GM13976 (cell line): ENCODE measurements around the gene PLD4.

Experiments used
- DNase-seq: peaks from one replicate; pipeline ENCODE4 v3.0.0; 2012; ENCODE audit warnings: low spot score
- in situ Hi-C: fragments of 300-500 bp; cut with MboI; formaldehyde crosslinking; loops from one replicate; pipeline ENCODE4 v1.12.0; 2022; ENCODE audit warnings: low sequenced_read_pairs, mixed read lengths, inconsistent platforms; ENCODE audit not compliant: unreplicated experiment
- TF ChIP-seq, protein P1 (sequence below): IDR thresholded peaks from 2 replicates; pipeline ENCODE4 v1.5.1; 2012; ENCODE audit warnings: borderline replicate concordance, mild to moderate bottlenecking; ENCODE audit not compliant: insufficient read depth; ENCODE audit errors: extremely low read depth, missing control alignments, control extremely low read depth

Gene PLD4

DNA sequence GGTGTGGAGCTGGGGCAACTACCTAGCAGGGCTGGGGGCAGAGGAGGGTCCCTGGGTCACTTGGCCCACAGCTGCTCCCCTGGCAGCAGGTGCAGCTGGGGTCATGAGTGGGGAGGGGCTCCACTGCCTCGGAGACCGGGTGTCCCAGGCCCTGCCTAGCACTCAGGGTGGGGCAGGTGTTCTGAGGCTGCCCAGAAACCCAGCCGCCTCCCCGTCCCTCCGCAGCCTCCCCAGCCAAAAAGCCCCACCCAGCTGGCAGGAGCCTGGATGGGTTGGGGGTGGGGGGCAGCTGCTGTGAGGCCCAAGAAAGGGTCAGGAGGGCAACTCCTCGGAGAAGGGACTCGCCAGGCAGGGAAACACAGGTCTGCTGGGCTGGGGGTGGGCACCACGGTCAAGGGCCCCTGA lies 42.3 kb downstream of the PLD4 start:
- TF ChIP-seq, protein P1, sequence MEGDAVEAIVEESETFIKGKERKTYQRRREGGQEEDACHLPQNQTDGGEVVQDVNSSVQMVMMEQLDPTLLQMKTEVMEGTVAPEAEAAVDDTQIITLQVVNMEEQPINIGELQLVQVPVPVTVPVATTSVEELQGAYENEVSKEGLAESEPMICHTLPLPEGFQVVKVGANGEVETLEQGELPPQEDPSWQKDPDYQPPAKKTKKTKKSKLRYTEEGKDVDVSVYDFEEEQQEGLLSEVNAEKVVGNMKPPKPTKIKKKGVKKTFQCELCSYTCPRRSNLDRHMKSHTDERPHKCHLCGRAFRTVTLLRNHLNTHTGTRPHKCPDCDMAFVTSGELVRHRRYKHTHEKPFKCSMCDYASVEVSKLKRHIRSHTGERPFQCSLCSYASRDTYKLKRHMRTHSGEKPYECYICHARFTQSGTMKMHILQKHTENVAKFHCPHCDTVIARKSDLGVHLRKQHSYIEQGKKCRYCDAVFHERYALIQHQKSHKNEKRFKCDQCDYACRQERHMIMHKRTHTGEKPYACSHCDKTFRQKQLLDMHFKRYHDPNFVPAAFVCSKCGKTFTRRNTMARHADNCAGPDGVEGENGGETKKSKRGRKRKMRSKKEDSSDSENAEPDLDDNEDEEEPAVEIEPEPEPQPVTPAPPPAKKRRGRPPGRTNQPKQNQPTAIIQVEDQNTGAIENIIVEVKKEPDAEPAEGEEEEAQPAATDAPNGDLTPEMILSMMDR, result no peak
- no peak for DNase-seq
- in situ Hi-C loops, result no loop called here

DNA sequence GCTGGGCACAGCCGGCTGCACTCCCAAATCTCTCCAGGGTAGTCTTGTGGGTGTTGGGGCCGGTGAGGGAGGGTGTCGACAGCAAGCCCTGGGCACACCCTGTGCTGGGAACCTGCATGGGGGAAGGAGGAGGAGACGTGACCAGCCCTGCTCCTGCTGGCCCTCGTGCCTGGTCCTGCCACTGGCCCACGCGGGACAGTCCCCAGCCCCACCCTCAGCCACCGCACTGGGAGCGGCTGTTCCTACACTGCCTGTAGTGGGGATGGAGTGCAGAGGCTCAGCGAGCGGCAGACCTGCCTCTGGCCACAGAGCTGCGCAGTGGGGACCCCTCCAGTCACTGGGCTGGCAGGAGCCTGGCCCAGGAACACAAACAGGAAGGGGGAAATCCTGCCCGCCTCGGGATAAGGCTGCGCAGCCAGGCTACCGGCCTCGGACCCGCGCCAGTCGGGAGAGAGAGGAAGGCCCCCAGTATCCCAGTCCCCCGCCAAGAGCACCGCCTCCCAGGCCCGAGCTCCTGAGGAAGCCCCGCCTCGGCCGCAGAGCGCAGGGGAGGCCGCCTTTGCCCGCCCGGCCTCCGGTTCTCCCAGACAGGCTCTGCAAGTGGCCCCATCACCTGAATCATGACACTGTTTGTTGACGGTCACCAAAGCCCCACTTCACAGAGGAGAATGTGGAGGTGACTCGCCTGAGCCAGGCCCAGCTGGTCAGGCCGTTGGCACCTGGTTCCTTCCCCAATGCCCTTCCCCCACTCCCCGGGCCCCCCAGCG lies 42.9 kb downstream of the PLD4 start:
- TF ChIP-seq, protein P1, result no peak
- in situ Hi-C loops, result no loop called here
- no peak for DNase-seq

DNA sequence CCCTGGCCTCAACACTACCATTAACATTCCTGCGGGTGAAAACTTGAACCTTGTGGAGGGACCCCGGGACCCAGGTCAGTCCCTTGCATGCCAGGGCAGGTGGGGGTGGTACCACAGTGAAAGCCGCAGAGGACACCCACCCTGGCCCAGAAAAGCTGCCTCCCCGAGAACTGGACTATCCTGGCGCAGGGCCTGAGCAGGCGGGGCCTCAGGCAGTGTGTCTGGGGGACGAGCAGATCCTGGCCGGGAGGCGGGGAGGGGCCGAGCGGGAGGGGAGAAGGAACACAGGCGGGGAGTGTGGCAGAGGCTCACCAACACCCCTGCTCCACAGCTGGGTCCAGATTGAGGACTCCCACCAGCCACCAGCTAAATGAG lies 43.5 kb downstream of the PLD4 start:
- no peak for DNase-seq
- TF ChIP-seq, protein P1, result no peak
- in situ Hi-C loops, result no loop called here

DNA sequence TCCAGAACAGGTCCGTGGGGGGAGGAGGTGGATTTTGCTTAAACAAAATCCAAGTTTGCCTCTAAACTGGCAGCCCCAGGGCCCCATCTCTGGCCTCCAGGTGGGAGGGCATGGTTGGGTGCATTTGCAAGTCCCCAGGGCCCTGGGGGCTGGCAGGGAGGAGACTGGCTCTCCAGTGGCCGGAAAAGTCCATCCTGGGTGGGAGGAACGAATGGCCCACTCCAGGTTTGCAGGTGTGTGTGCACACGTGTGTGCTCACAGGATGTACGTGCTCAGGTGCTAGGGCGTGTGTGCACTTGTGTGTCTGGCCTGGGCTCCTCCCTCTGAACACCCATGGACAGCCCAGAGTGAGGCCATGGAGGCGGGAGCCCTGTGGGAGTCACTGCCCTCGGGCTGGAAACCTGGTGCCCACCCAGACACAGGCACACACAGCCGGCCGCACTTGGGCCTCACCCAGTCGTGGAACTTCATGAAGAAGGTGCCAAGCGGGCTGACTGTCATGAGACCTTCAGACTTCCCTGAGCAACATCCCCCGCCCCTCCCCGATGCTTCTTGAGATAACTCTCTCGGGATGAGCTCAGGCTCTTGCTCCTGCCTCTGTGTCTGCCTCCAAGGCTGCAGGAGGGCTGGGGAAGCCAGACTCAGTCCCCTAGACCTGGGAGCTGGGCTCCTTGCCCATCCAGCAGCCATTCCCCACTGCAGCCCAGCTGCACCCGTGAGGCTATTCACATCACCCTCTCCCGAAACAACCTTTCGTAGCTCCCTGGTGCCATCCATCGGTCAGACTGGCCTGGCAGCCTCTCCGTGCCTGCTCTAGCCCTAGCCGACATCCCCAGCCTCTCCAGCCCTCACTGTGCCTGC lies 44.1 kb downstream of the PLD4 start:
- TF ChIP-seq, protein P1, result no peak
- in situ Hi-C loops, result no loop called here
- DNase-seq, result no peak

DNA sequence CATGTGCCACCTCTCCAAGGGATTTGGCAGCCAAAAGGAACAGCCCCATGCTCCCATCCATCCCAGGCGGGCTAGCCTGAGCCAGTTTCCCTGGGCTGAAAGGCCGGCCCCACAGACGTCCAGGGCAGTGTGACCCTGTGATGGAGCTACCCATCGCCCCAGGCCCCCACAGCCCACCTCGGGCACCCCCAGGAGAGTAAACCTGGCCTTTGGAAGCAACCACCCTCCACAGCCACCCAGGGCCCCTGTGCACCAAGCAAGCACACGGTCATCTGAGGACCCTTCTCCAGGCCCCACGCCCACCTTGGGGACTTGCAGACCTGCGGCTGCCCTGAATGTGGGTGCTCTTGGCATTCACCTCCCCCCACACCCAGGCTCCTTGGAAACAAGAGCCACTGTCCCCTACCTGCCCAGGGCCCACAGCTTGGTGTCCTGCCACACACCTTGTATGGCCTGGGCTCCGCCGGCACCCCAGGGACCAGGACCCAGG lies 45.1 kb downstream of the PLD4 start:
- TF ChIP-seq, protein P1, result no peak
- in situ Hi-C loops, result no loop called here
- DNase-seq, result no peak

DNA sequence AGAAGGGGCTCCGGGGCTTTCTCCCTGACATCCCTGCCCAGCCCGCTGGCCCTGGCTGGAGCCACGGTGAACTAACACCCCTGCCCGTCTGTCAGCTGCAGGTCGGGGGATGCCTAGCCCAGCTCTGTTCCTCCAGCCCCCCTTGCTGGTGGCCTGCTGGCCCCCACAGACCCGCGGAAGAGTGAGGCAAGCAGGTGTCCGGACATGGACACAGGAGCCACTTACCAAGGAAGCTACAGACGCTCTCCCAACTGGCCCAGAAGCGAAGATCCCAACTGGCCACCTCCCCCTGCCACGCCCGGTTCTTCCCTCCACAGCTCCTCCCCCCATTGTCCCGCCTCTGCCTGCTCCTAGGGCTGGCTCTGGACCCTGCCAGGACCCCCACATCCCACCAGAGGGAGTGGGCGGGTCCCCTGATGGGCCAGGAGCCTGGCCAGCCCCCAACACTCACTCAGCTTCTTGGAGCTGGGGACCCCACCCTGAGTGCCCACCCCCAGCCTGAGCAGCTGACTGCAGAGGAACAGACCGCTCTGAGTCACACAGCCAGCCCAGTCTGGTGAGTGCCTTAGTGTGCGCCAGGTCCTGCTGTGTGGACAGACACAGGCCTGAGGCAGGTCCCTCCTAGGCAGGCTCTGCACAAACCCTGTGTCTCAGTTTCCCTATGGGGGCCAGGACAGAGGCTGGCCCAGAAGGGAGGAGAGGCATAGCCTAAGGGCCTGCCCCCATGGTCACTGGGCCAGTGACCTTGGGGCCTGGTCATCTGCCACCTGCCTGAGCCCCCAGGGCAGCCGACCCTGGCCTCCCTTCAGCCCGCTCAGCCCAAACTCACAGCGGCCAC lies 45.8 kb downstream of the PLD4 start:
- no peak for DNase-seq
- TF ChIP-seq, protein P1, result no peak
- in situ Hi-C loops, result no loop called here
